GM13977 (cell line): ENCODE data around the gene HACE1.

Source experiments
- DNase-seq: peaks from one replicate; pipeline ENCODE4 v3.0.0; 2012; ENCODE audit warnings: low spot score
- CTCF ChIP-seq: IDR thresholded peaks from 2 replicates; pipeline ENCODE4 v1.5.1; 2012; ENCODE audit warnings: mild to moderate bottlenecking, control low read depth; ENCODE audit not compliant: insufficient read depth; ENCODE audit errors: extremely low read depth, missing control alignments
- in situ Hi-C: fragments of 300-500 bp; cut with MboI; formaldehyde crosslinking; loops from one replicate; pipeline ENCODE4 v1.12.0; 2022; ENCODE audit warnings: low sequenced_read_pairs, low pct_unique_long_range_greater_than_20kb, mixed read lengths, inconsistent platforms; ENCODE audit not compliant: unreplicated experiment

The HACE1 gene

DNA sequence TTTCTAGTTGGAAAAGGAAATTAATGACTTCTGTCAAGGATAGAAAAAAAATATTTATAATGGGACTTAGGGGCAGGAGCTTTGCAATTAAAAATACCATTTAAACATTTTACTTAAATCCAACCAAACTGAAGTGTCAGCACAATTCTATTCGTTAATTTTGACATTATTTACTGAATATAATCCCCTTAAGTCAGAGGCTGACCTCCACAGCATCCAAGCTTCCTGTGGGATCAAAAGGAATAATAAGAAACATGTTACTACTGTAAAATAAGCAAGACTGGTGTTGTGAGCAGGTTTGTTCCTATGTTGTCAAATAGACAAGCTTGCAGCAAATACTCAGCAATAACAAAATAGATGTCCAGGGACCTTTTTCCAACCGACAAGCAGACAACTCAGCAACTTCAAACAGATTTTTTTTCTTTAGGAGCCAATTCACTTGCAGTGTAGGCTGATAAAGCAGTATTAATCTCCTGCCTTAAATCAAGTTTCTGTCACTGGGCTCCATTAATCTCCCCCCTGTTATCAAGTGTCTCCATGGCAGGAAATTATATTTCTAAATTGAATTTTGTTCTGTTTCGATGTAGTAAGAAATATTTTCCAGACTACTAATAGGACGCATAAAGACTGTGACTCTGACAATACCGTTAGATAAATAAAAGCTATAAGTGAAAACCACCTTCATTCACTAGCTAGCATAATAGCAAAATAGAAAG lies 157.4 kb downstream of the HACE1 start:
- in situ Hi-C loops: no loop called here
- TF ChIP-seq CTCF: no peak
- DNase-seq: no peak

GRCh38 chr6:104700371-104701185 lies 159.1 kb downstream of the HACE1 start:
- no peak for DNase-seq
- in situ Hi-C loops: no loop called here

DNA sequence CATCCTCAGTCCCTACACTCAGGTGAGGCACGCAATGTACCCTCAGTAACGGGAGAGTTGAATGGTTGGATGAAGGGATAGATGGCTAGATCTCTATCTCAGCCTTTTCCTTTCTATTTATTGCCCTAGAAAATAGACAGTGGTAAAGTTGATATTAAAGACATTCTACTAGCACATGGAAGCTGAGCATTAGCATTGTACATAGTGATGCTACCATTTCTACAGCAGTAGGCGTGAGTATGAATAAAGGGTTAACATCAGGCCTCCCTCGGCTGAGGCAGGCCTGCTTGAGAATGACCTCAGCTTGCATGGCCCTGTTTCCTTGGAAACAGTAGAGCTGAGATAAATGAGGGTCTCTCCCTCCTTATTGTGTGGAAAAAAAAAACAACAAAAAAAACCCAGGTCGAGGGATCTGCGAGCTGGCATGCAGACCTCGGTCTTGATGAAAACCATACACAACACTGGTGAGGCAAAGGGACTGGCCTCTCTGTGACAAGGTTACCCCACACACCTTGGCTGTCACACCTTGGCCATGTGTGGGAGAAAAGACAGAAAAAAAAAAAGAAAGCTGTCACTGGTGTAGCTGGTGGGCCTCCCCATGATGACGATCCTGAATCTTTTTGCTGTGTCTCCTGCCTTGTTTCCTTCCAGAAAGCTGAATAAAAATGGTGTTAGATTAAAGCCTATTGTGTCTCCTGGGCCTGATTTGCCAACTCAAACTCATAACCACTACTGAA lies 160.0 kb downstream of the HACE1 start:
- in situ Hi-C loops: no loop called here
- no peak for DNase-seq
- no peak for TF ChIP-seq CTCF

More at GRCh38 chr6:104700371-104701185, 159.1 kb downstream of the HACE1 start:
- TF ChIP-seq CTCF: no peak

DNA sequence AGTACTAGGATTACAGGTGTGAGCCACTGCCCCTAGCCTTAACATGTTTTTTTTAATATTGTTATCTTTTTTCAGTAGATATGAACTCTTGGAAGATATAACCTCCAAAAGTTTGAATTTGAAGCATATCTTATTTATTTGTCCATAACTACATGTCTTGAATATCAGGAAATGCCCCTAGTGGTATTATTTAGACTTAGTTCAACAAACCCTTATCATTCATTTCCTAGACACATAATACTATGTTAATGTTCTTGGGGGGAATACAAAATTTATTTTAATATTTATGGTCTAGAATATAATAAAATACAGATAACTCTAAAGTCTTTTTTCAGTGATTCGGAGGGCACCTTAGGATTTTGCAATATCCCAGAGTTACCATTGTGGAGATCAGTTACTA lies 160.7 kb downstream of the HACE1 start:
- in situ Hi-C loops: no loop called here
- no peak for DNase-seq
- TF ChIP-seq CTCF: no peak

DNA sequence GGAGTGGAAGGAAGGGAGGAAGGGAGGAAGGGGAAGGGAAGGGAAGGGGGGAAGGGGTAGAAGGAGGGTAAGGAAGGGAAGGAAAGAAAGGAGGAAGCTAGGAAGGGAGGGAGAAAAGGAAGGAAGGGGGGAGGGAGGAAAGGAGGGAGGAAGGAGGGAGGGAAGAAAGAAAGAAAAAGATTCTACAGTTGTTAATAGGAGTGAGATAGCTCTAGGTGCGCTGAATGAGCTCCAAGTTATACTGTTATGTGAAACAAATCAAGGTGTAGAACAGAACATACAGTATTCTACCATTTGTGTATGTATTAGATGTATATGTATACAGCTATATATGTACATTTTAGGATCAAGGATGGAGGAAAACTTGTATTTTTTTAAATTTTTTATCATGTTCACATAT lies 167.7 kb downstream of the HACE1 start:
- no peak for DNase-seq
- in situ Hi-C loops: no loop called here
- TF ChIP-seq CTCF: no peak

DNA sequence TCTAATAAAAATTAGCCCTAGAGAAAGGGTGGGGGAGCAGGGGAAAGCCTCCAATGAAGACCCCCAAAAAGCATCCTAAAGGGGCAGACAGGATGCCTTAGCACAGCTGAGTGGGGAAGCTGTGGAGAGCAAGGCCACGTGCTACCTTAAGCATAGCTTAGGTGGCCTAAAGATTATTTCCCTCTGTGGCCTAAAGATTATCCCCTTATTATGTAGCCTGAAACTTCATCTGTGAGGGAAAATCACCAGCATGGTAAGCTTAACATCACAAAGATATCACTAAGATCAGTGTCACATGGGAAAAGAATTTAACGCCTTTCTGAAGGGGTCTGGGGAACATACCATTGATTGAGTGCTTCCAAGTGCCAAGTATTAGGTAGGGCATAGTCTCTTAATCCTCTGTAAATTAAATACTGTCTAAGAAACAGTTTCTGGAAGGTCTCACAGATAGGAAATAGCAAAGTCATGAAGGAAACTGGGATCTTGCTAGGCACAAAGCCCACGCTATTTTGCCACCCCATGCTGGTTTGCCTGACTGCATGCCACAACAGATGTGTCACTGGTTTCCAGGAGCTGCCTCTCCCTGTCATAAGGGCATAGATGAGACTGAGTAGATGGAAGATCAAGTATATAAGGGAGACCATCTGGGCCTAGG lies 170.0 kb downstream of the HACE1 start:
- no peak for TF ChIP-seq CTCF
- no peak for DNase-seq
- in situ Hi-C loops: no loop called here
